Measurements from ENCODE around the gene ZCCHC3.

The ZCCHC3 gene

GRCh38 chr20:347317-347639 is 49.9 kb downstream of the ZCCHC3 start:
- DNase-seq: no peak

DNA sequence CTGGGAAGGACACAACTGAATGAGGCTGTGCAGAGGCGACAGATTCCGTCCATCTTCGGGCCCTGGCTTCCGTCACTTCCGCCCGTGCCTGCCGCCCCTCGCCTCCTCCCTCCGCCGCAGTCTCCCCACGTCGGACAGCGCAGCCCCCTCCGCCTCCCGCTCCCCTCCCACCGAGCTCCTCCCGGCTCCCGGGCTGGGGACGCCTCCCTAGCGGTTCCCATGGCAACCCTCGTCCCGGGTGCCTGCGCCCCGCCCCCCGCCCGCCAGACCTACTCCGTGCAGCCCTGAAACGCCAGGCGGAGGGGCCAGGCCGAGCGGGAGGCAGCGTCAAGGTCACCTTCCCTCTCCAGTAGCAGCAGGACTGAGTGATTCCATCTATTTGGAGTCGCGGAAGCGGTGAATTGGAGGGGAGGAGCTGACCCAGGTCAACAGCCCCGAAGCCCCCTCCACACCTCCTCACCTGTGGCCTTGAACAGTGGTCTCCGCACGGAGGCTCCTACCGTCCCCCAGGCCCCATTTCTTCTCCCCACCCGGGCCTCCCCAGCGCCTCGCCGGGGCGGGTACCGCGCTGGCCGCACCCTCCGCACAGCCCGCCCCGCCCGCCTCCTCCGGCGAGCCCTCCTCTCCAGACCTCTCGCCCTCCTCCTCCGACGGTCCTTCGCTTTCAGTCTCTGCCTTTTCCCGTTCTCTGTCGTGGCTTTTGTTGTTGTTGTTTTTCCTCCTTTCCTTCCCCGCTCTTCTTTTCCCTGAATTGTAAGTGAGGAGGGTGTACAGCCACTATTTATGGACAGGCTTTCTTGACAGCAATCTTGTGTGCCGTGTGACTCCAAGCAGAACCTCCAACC is 50.5 kb downstream of the ZCCHC3 start:
- DNase-seq: peak; percentile 72

DNA sequence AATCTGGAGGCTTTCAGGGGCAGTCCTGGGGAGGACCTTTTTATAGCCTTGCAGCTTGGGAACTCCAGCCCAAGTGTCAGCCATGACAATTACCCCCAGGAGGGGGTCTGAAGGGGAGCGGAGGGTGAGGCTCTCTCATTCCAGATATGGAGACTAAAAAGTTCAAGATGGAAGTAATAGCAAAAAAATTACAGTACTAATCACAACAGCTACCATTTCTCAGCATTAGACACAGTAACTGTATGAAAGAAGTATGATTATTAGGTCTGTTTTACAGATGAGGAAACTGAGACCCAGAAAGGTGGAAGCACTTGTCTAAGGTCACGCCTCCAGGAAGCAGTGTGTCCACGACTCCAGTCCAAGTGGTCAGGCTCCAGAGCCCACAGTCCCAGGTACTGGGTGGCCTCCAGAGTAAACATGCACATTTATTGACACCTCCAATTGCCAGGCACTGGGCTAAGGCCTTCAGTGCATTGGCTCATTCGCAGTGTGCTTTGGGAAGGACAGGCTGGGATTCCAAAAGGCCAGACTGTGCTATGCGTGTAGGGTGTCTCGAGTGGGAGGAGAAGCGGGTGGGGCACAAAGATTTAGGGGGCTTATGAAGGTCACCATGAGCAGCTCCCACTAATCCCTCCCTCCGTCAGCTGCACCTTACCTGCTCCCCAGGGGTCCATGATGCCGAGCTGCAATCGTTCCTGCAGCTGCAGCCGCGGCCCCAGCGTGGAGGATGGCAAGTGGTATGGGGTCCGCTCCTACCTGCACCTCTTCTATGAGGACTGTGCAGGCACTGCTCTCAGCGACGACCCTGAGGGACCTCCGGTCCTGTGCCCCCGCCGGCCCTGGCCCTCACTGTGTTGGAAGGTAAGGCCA is 51.8 kb downstream of the ZCCHC3 start:
- no peak for DNase-seq
